ENCODE results near the gene GPA33.

GPA33 gene

GRCh38 chr1:167011560-167012191 is 78.5 kb downstream of the GPA33 start:
- DNase-seq (ENCODE audit: extremely low read depth, low read depth), result no peak
- H3K4me3 ChIP-seq (replicated peaks; ENCODE audit: low read depth, low read length), result no peak overlapping the region
- TF ChIP-seq CTCF (IDR thresholded peaks at IDR 0.05; ENCODE audit: low read depth, low read length, missing control alignments), result no peak

- TF ChIP-seq CTCF (IDR thresholded peaks at IDR 0.05; ENCODE audit: low read depth, low read length, missing control alignments), result no peak
- H3K4me3 ChIP-seq (replicated peaks; ENCODE audit: low read depth, low read length), result no peak overlapping the region
- no peak for DNase-seq (ENCODE audit: extremely low read depth, low read depth)
Measured at GRCh38 chr1:167003711-167004110, 86.5 kb downstream of the GPA33 start.
